T-helper 2 cell treated with Interferon-gamma antibody and Interleukin-4, amounts not matched to agents 5 μg/mL and 100 μg/mL, for 36 hours (primary cell): Measurements from ENCODE around the gene MTMR3.

Source experiments
- DNase-seq: peaks from one replicate; pipeline ENCODE4 v3.0.0; 2021; ENCODE audit warnings: low spot score
- H3K27ac Mint-ChIP-seq: one replicate; pipeline ENCODE4 v1.8.0; 2021; ENCODE audit warnings: mild to moderate bottlenecking, mixed read lengths
- H3K27me3 Mint-ChIP-seq: one replicate; pipeline ENCODE4 v1.8.0; 2021; ENCODE audit warnings: low read depth, mixed read lengths
- H3K36me3 Mint-ChIP-seq: one replicate; pipeline ENCODE4 v1.8.0; 2021; ENCODE audit warnings: low read depth, mixed read lengths
- H3K4me1 Mint-ChIP-seq: one replicate; pipeline ENCODE4 v1.8.0; 2021; ENCODE audit warnings: low read depth, mixed read lengths
- H3K4me3 Mint-ChIP-seq: one replicate; pipeline ENCODE4 v1.8.0; 2022; ENCODE audit warnings: mild to moderate bottlenecking, moderate library complexity, mixed read lengths
- H3K9me3 Mint-ChIP-seq: one replicate; pipeline ENCODE4 v1.8.0; 2021; ENCODE audit warnings: mixed read lengths

MTMR3 gene

GRCh38 chr22:29998627-29999384 lies 115.8 kb downstream of the MTMR3 start:
- Mint-ChIP-seq H3K9me3 (no peaks in the 10 kb centered on the region), H3K4me3 (no peak overlapping the region), H3K27ac (no peak overlapping the region), H3K4me1 (peaks cover 6% of the 10 kb centered on the region), H3K27me3 (no peaks in the 10 kb centered on the region), H3K36me3 (peaks cover 8% of the 10 kb centered on the region)
- no peak for DNase-seq

- Mint-ChIP-seq H3K27me3 (no peaks in the 10 kb centered on the region), H3K4me1 (peaks cover 2% of the 10 kb centered on the region), H3K27ac (no peak overlapping the region), H3K9me3 (no peaks in the 10 kb centered on the region), H3K36me3 (peaks cover 5% of the 10 kb centered on the region), H3K4me3 (no peak overlapping the region)
- peak; percentile 12 for DNase-seq
These were observed 117.6 kb downstream of the MTMR3 start for GRCh38 chr22:30000566-30000965.

- Mint-ChIP-seq H3K27me3 (no peaks in the 10 kb centered on the region), H3K36me3 (peaks cover 7% of the 10 kb centered on the region), H3K4me1 (peaks cover 2% of the 10 kb centered on the region), H3K4me3 (no peak overlapping the region), H3K9me3 (no peaks in the 10 kb centered on the region), H3K27ac (no peak overlapping the region)
- DNase-seq, result no peak
These were observed 118.5 kb downstream of the MTMR3 start for GRCh38 chr22:30001459-30001858.

- no peak for DNase-seq
- Mint-ChIP-seq H3K4me1 (peaks cover 2% of the 10 kb centered on the region), H3K27ac (no peak overlapping the region), H3K9me3 (no peaks in the 10 kb centered on the region), H3K36me3 (peaks cover 14% of the 10 kb centered on the region), H3K27me3 (no peaks in the 10 kb centered on the region), H3K4me3 (no peak overlapping the region)
These were observed 120.0 kb downstream of the MTMR3 start for GRCh38 chr22:30002861-30003486.

GRCh38 chr22:30004101-30004500 lies 121.1 kb downstream of the MTMR3 start:
- H3K36me3 Mint-ChIP-seq, result peaks cover 16% of the 10 kb centered on the region
- no peak for DNase-seq
- H3K9me3 Mint-ChIP-seq, result no peaks in the 10 kb centered on the region
- H3K4me1 Mint-ChIP-seq, result peaks cover 9% of the 10 kb centered on the region
- H3K27me3 Mint-ChIP-seq, result no peaks in the 10 kb centered on the region
- no peak overlapping the region for H3K27ac Mint-ChIP-seq
- no peak overlapping the region for H3K4me3 Mint-ChIP-seq

GRCh38 chr22:30004694-30005093 lies 121.7 kb downstream of the MTMR3 start:
- H3K36me3 Mint-ChIP-seq, result peaks cover 17% of the 10 kb centered on the region

GRCh38 chr22:30005213-30005857 lies 122.4 kb downstream of the MTMR3 start:
- Mint-ChIP-seq H3K27ac (no peak overlapping the region), H3K9me3 (no peaks in the 10 kb centered on the region), H3K36me3 (peaks cover 19% of the 10 kb centered on the region), H3K4me3 (no peak overlapping the region), H3K4me1 (peaks cover 9% of the 10 kb centered on the region), H3K27me3 (no peaks in the 10 kb centered on the region)
- DNase-seq, result peak; percentile 45

More at GRCh38 chr22:30004694-30005093, 121.7 kb downstream of the MTMR3 start:
- H3K9me3 Mint-ChIP-seq, result no peaks in the 10 kb centered on the region
- H3K4me3 Mint-ChIP-seq, result no peak overlapping the region
- no peaks in the 10 kb centered on the region for H3K27me3 Mint-ChIP-seq
- DNase-seq, result no peak
- peaks cover 9% of the 10 kb centered on the region for H3K4me1 Mint-ChIP-seq
- H3K27ac Mint-ChIP-seq, result no peak overlapping the region

GRCh38 chr22:30007361-30007760 lies 124.4 kb downstream of the MTMR3 start:
- no peak for DNase-seq
- peaks cover 7% of the 10 kb centered on the region for H3K4me1 Mint-ChIP-seq
- H3K27ac Mint-ChIP-seq, result no peak overlapping the region
- no peaks in the 10 kb centered on the region for H3K27me3 Mint-ChIP-seq
- H3K4me3 Mint-ChIP-seq, result no peak overlapping the region
- no peaks in the 10 kb centered on the region for H3K9me3 Mint-ChIP-seq
- H3K36me3 Mint-ChIP-seq, result peaks cover 18% of the 10 kb centered on the region

- H3K4me1 Mint-ChIP-seq, result peaks cover 7% of the 10 kb centered on the region
- no peak overlapping the region for H3K4me3 Mint-ChIP-seq
- no peaks in the 10 kb centered on the region for H3K9me3 Mint-ChIP-seq
- no peak for DNase-seq
- no peak overlapping the region for H3K27ac Mint-ChIP-seq
- peaks cover 23% of the 10 kb centered on the region for H3K36me3 Mint-ChIP-seq
- no peaks in the 10 kb centered on the region for H3K27me3 Mint-ChIP-seq
These were observed 125.4 kb downstream of the MTMR3 start for GRCh38 chr22:30008401-30008800.

- H3K4me3 Mint-ChIP-seq, result no peak overlapping the region
- H3K9me3 Mint-ChIP-seq, result no peaks in the 10 kb centered on the region
- DNase-seq, result no peak
These were observed 126.5 kb downstream of the MTMR3 start for GRCh38 chr22:30009478-30009877.

GRCh38 chr22:30010789-30011405 lies 127.9 kb downstream of the MTMR3 start:
- no peaks in the 10 kb centered on the region for H3K9me3 Mint-ChIP-seq
- H3K4me3 Mint-ChIP-seq, result no peak overlapping the region
- H3K36me3 Mint-ChIP-seq, result peaks cover 33% of the 10 kb centered on the region
- H3K4me1 Mint-ChIP-seq, result peaks cover 7% of the 10 kb centered on the region
- no peak for DNase-seq
- H3K27ac Mint-ChIP-seq, result no peak overlapping the region
- no peaks in the 10 kb centered on the region for H3K27me3 Mint-ChIP-seq

More at GRCh38 chr22:30009478-30009877, 126.5 kb downstream of the MTMR3 start:
- Mint-ChIP-seq H3K27ac (no peak overlapping the region), H3K27me3 (no peaks in the 10 kb centered on the region), H3K4me1 (peaks cover 7% of the 10 kb centered on the region), H3K36me3 (peaks cover 27% of the 10 kb centered on the region)

GRCh38 chr22:30013201-30013600 lies 130.2 kb downstream of the MTMR3 start:
- Mint-ChIP-seq H3K9me3 (no peaks in the 10 kb centered on the region), H3K4me1 (peaks cover 6% of the 10 kb centered on the region), H3K27me3 (no peaks in the 10 kb centered on the region), H3K36me3 (peaks cover 30% of the 10 kb centered on the region), H3K4me3 (no peak overlapping the region), H3K27ac (no peak overlapping the region)
- DNase-seq, result no peak

- no peak for DNase-seq
- no peak overlapping the region for H3K27ac Mint-ChIP-seq
- no peaks in the 10 kb centered on the region for H3K4me1 Mint-ChIP-seq
- peaks cover 26% of the 10 kb centered on the region for H3K36me3 Mint-ChIP-seq
- H3K4me3 Mint-ChIP-seq, result no peak overlapping the region
- no peaks in the 10 kb centered on the region for H3K9me3 Mint-ChIP-seq
- no peaks in the 10 kb centered on the region for H3K27me3 Mint-ChIP-seq
These were observed 131.3 kb downstream of the MTMR3 start for GRCh38 chr22:30014244-30014643.
